SW480 (cell line): ENCODE results near the gene POR.

Experiments used
- DNase-seq: peaks from one replicate; pipeline ENCODE4 v3.0.0-alpha.2; 2016; ENCODE audit warnings: low spot score

Gene POR

GRCh38 chr7:76029682-76030081 lies 114.7 kb downstream of the POR start:
- peak; percentile 25 for DNase-seq

- no peak for DNase-seq
These were observed 117.0 kb downstream of the POR start for GRCh38 chr7:76031964-76032363.
